Osteoblast (primary cell): ENCODE measurements around the gene GPR82. TPM values are rescaled to one million over a fixed set of nuclear protein-coding genes. Genes with fewer than 3 reads are reported as not detected.

Experiments used
- DNase-seq: peaks from one replicate; pipeline ENCODE4 v3.0.0; 2011; ENCODE audit warnings: low spot score, mixed read lengths; ENCODE audit not compliant: insufficient read length; ENCODE audit errors: missing footprints
- H2AFZ ChIP-seq: 2 replicates; pipeline ENCODE4 v1.6.0; 2011; ENCODE audit warnings: mild to moderate bottlenecking, low read length
- H3K27ac ChIP-seq: 2 replicates; pipeline ENCODE4 v1.5.1; 2011; ENCODE audit warnings: mild to moderate bottlenecking, low read depth, low read length, moderate library complexity
- H3K27me3 ChIP-seq: 2 replicates; pipeline ENCODE4 v1.6.0; 2012; ENCODE audit warnings: mild to moderate bottlenecking, control low read depth, inconsistent platforms, low read length, moderate library complexity; ENCODE audit not compliant: insufficient read depth
- H3K36me3 ChIP-seq: 2 replicates; pipeline ENCODE4 v1.5.1; 2011; ENCODE audit warnings: mild to moderate bottlenecking, low read length, control low read depth, moderate library complexity; ENCODE audit not compliant: insufficient read depth
- H3K4me1 ChIP-seq: 2 replicates; pipeline ENCODE4 v1.5.1; 2011; ENCODE audit warnings: mild to moderate bottlenecking, low read length, control low read depth, moderate library complexity; ENCODE audit not compliant: insufficient read depth
- H3K4me2 ChIP-seq: 2 replicates; pipeline ENCODE4 v1.6.0; 2011; ENCODE audit warnings: mild to moderate bottlenecking, low read length; ENCODE audit not compliant: insufficient read depth
- H3K4me3 ChIP-seq: fragments of 200-600 bp; sonication (generic); 3 replicates; pipeline ENCODE4 v1.5.1; 2012; ENCODE audit warnings: mild to moderate bottlenecking, low read length, inconsistent platforms; ENCODE audit not compliant: insufficient read depth
- H3K79me2 ChIP-seq: 2 replicates; pipeline ENCODE4 v1.6.0; 2012; ENCODE audit warnings: mild to moderate bottlenecking, low read length, control low read depth, inconsistent platforms; ENCODE audit not compliant: insufficient read depth
- H3K9me3 ChIP-seq: 2 replicates; pipeline ENCODE4 v1.5.1; 2011; ENCODE audit warnings: low read depth, low read length, control low read depth
- H4K20me1 ChIP-seq: 2 replicates; pipeline ENCODE4 v1.6.0; 2012; ENCODE audit warnings: mild to moderate bottlenecking, low read length, control low read depth; ENCODE audit not compliant: insufficient read depth
- small RNA-seq: library from RNA; depleted of rRNA; stranded (forward); fragments of <200 nt; gene quantifications from one replicate; pipeline ENCODE3, GENCODE V24; 2012
- total RNA-seq: library from RNA; depleted of rRNA; stranded (reverse); fragments of >200 nt; gene quantifications from 2 replicates; pipeline ENCODE4 v1.2.3, GENCODE V29; 2012
- TF ChIP-seq, protein P1 (sequence below): IDR thresholded peaks from 2 replicates; pipeline ENCODE4 v1.5.1; 2011; ENCODE audit warnings: mild to moderate bottlenecking, low read depth, low read length, moderate library complexity; ENCODE audit errors: extremely low read depth

Gene GPR82
- total RNA-seq, 1 donor, result not detected

- H3K27ac ChIP-seq, result no peak overlapping the region
- no peaks in the 10 kb centered on the region for H3K27me3 ChIP-seq
- TF ChIP-seq, protein P1, sequence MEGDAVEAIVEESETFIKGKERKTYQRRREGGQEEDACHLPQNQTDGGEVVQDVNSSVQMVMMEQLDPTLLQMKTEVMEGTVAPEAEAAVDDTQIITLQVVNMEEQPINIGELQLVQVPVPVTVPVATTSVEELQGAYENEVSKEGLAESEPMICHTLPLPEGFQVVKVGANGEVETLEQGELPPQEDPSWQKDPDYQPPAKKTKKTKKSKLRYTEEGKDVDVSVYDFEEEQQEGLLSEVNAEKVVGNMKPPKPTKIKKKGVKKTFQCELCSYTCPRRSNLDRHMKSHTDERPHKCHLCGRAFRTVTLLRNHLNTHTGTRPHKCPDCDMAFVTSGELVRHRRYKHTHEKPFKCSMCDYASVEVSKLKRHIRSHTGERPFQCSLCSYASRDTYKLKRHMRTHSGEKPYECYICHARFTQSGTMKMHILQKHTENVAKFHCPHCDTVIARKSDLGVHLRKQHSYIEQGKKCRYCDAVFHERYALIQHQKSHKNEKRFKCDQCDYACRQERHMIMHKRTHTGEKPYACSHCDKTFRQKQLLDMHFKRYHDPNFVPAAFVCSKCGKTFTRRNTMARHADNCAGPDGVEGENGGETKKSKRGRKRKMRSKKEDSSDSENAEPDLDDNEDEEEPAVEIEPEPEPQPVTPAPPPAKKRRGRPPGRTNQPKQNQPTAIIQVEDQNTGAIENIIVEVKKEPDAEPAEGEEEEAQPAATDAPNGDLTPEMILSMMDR, result no peak
- no peaks in the 10 kb centered on the region for H3K79me2 ChIP-seq
- H3K36me3 ChIP-seq, result no peaks in the 10 kb centered on the region
- no peak for DNase-seq
- no peaks in the 10 kb centered on the region for H3K9me3 ChIP-seq
- H4K20me1 ChIP-seq, result no peaks in the 10 kb centered on the region
- no peak overlapping the region for H3K4me3 ChIP-seq
- no peaks in the 10 kb centered on the region for H3K4me1 ChIP-seq
- H3K4me2 ChIP-seq, result no peak overlapping the region
- no peak overlapping the region for H2AFZ ChIP-seq
Observed at GRCh38 chrX:41761169-41761568, 37.2 kb downstream of the GPR82 start.

GRCh38 chrX:41761702-41762101, 37.7 kb downstream of the GPR82 start:
- H4K20me1 ChIP-seq, result no peaks in the 10 kb centered on the region

GRCh38 chrX:41779030-41779564, 55.1 kb downstream of the GPR82 start:
- DNase-seq, result no peak
- Histone ChIP-seq H3K27ac (peak overlapping the region; percentile 17), H3K4me1 (peaks cover 11% of the 10 kb centered on the region), H3K36me3 (no peaks in the 10 kb centered on the region), H4K20me1 (no peaks in the 10 kb centered on the region), H3K4me2 (peak overlapping the region; percentile 39), H3K79me2 (no peaks in the 10 kb centered on the region), H3K4me3 (no peak overlapping the region), H3K27me3 (no peaks in the 10 kb centered on the region), H3K9me3 (no peaks in the 10 kb centered on the region), H2AFZ (no peak overlapping the region)
- TF ChIP-seq, protein P1, result no peak

More at GRCh38 chrX:41761702-41762101, 37.7 kb downstream of the GPR82 start:
- Histone ChIP-seq H3K4me1 (no peaks in the 10 kb centered on the region), H2AFZ (no peak overlapping the region), H3K4me3 (no peak overlapping the region), H3K36me3 (no peaks in the 10 kb centered on the region), H3K27me3 (no peaks in the 10 kb centered on the region), H3K9me3 (no peaks in the 10 kb centered on the region), H3K79me2 (no peaks in the 10 kb centered on the region), H3K27ac (no peak overlapping the region), H3K4me2 (no peak overlapping the region)
- TF ChIP-seq, protein P1, result no peak
- no peak for DNase-seq

Small RNAs within 50 kb of the gene (small RNA-seq; reads per million reads assigned to genes)
- gene RN7SL144P, result not detected

Other genes starting within 250 kb of the GPR82 start
- 0.72 TPM in 1 of 2 replicates, not detected in the other for gene GPR34, start 35.2 kb upstream of the GPR82 start, total RNA-seq
- 40.4 and 55.4 TPM in 2 replicates for gene CASK, start 199.4 kb downstream of the GPR82 start, total RNA-seq